Measurements from ENCODE around the gene MEX3C.

Gene MEX3C

DNA sequence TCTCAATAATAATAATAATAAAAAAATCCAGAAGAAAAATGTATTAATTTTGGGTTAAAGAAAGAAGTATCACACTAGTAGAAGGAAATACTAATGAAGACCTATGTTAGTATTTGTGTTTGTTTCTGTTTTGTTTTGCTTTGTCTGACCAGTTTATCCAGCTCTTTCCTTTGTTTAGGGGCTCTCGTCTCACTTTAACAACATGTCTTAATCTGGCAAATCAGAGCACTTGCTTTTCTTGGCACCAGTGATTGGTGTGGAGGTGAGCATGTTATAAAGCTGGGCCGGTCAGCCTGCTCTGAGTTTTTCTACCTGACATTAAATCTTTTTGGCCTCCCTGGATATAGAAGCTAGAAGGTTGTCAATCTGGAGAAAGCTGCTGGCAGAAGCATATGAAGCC, 15.1 kb upstream of the MEX3C start:
- no peak overlapping the region for H3K4me3 ChIP-seq (ENCODE audit: extremely low read depth, insufficient read depth, low read length, poor library complexity, severe bottlenecking)
- no peaks in the 10 kb centered on the region for H3K36me3 ChIP-seq (ENCODE audit: control insufficient read depth, insufficient read depth, low read length)
- H3K27ac ChIP-seq (ENCODE audit: low read depth, low read length, severe bottlenecking): no peak overlapping the region
- H3K4me1 ChIP-seq (ENCODE audit: control insufficient read depth, insufficient read depth, low read length, poor library complexity, severe bottlenecking): no peaks in the 10 kb centered on the region
- 66% methylated on average over 2 of the region's 2 CpGs; no CpG with 5 or more reads in 1 of the 2 experiments for WGBS, 2 experiments (ENCODE audit: insufficient coverage in 2 of 2)
- no peaks in the 10 kb centered on the region for H3K9me3 ChIP-seq (ENCODE audit: control insufficient read depth, low read length)

GRCh38 chr18:51211552-51211951, 14.1 kb upstream of the MEX3C start:
- WGBS, 2 experiments (ENCODE audit: insufficient coverage in 2 of 2): 71 to 100% methylated on average over 1 of the region's 4 CpGs
- Histone ChIP-seq H3K4me3 (ENCODE audit: extremely low read depth, insufficient read depth, low read length, poor library complexity, severe bottlenecking) (no peak overlapping the region), H3K4me1 (ENCODE audit: control insufficient read depth, insufficient read depth, low read length, poor library complexity, severe bottlenecking) (no peaks in the 10 kb centered on the region), H3K9me3 (ENCODE audit: control insufficient read depth, low read length) (no peaks in the 10 kb centered on the region), H3K36me3 (ENCODE audit: control insufficient read depth, insufficient read depth, low read length) (no peaks in the 10 kb centered on the region), H3K27ac (ENCODE audit: low read depth, low read length, severe bottlenecking) (no peak overlapping the region)

DNA sequence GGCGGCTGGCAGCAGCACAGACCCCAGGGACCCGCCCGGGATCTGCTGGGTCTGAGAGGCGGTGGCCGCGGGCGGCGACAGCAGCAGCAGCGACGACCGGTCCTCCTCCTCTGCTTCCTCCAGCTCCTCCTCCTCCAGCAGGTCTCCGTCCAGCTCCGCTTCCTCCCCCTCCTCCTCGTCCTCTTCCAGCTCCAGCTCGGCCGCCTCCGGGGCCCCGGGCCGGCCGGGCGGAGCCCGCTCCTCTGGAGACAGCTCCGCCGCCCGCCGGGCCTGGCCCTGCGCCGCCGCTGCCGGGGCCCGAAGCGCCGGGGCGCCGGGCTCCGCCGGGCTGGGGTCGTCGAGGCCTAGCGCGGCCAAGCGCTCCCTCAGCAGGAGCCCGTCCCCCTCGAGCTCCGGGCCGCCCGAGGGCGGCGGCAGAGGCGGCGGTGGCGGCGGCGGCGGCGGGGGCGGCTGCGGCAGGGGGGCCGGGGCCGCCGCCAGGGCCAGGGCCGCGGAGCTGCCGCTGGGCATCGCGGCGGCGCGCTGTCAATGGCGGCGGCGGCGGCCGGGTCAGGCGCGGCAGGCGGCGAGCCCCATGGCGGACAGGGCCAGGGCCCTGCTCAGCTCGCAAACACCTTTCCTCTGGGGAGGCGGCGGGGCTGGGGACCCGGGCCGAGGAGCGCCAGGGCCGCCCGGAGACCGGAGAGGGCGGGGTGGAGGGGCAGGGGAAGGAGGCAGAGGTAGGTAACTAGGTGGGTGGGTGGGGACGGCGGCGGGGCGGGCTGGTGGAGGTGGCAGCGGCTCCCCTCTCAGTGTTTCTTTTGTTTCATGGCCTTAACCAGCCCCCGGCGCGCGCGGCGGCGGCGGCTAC, 445 bp downstream of the MEX3C start:
- WGBS, 2 experiments (ENCODE audit: insufficient coverage in 2 of 2): 0% methylated on average over 42 to 54 of the region's 102 CpGs
- no peaks in the 10 kb centered on the region for H3K9me3 ChIP-seq (ENCODE audit: control insufficient read depth, low read length)
- H3K36me3 ChIP-seq (ENCODE audit: control insufficient read depth, insufficient read depth, low read length): peaks cover 6% of the 10 kb centered on the region
- H3K4me1 ChIP-seq (ENCODE audit: control insufficient read depth, insufficient read depth, low read length, poor library complexity, severe bottlenecking): no peaks in the 10 kb centered on the region
- peak overlapping the region; percentile 97 for H3K4me3 ChIP-seq (ENCODE audit: extremely low read depth, insufficient read depth, low read length, poor library complexity, severe bottlenecking)
- peak overlapping the region; percentile 97 for H3K27ac ChIP-seq (ENCODE audit: low read depth, low read length, severe bottlenecking)

GRCh38 chr18:51196118-51196810, 1.2 kb downstream of the MEX3C start:
- no peaks in the 10 kb centered on the region for H3K4me1 ChIP-seq (ENCODE audit: control insufficient read depth, insufficient read depth, low read length, poor library complexity, severe bottlenecking)
- peak overlapping the region; percentile 71 for H3K27ac ChIP-seq (ENCODE audit: low read depth, low read length, severe bottlenecking)

DNA sequence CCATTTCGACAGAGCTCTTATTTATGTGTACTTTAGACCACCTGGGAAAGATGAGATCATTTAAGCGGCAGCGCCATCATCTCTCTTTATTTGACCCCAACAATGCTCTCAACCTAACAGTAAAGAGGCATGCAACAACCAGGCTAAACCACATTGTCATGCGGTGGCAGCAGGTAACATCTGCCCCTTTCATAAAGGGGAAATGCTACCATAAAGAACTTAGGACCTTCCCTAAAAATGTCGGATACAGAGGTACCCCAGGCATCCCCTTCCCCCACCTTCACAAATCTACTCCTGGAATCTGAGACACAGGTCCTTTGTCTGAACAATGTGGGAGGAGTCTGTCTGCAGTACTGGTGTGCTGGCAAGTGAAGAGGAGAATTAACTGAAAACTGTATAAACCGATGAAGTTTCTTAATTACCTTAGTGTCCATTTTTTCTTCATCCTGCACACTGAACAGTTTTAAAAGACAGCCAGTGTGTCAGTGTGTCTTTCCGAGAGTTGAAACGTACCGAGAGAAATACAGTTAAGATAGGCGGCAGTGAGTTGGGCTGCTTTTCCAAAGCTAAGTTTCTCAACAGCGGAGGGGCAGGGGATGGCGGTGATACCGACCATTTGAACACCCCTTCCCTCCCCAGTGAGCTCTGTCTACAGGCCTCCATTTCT, 1.9 kb downstream of the MEX3C start:
- H3K4me3 ChIP-seq (ENCODE audit: extremely low read depth, insufficient read depth, low read length, poor library complexity, severe bottlenecking): peak overlapping the region; percentile 97
- peak overlapping the region; percentile 71 for H3K27ac ChIP-seq (ENCODE audit: low read depth, low read length, severe bottlenecking)
- peaks cover 13% of the 10 kb centered on the region for H3K36me3 ChIP-seq (ENCODE audit: control insufficient read depth, insufficient read depth, low read length)
- H3K4me1 ChIP-seq (ENCODE audit: control insufficient read depth, insufficient read depth, low read length, poor library complexity, severe bottlenecking): no peaks in the 10 kb centered on the region
- H3K9me3 ChIP-seq (ENCODE audit: control insufficient read depth, low read length): no peaks in the 10 kb centered on the region
- 0 to 1% methylated on average over 5 to 9 of the region's 13 CpGs for WGBS, 2 experiments (ENCODE audit: insufficient coverage in 2 of 2)

More at GRCh38 chr18:51196118-51196810, 1.2 kb downstream of the MEX3C start:
- Histone ChIP-seq H3K36me3 (ENCODE audit: control insufficient read depth, insufficient read depth, low read length) (peaks cover 11% of the 10 kb centered on the region), H3K9me3 (ENCODE audit: control insufficient read depth, low read length) (no peaks in the 10 kb centered on the region), H3K4me3 (ENCODE audit: extremely low read depth, insufficient read depth, low read length, poor library complexity, severe bottlenecking) (peak overlapping the region; percentile 97)
- 0% methylated on average over 54 to 64 of the region's 67 CpGs for WGBS, 2 experiments (ENCODE audit: insufficient coverage in 2 of 2)

GRCh38 chr18:51195086-51195450, 2.4 kb downstream of the MEX3C start:
- 0% methylated on average over 2 of the region's 3 CpGs for WGBS, 2 experiments (ENCODE audit: insufficient coverage in 2 of 2)
- Histone ChIP-seq H3K27ac (ENCODE audit: low read depth, low read length, severe bottlenecking) (peak overlapping the region; percentile 71), H3K9me3 (ENCODE audit: control insufficient read depth, low read length) (no peaks in the 10 kb centered on the region), H3K4me1 (ENCODE audit: control insufficient read depth, insufficient read depth, low read length, poor library complexity, severe bottlenecking) (no peaks in the 10 kb centered on the region), H3K36me3 (ENCODE audit: control insufficient read depth, insufficient read depth, low read length) (peaks cover 18% of the 10 kb centered on the region), H3K4me3 (ENCODE audit: extremely low read depth, insufficient read depth, low read length, poor library complexity, severe bottlenecking) (peak overlapping the region; percentile 97)

DNA sequence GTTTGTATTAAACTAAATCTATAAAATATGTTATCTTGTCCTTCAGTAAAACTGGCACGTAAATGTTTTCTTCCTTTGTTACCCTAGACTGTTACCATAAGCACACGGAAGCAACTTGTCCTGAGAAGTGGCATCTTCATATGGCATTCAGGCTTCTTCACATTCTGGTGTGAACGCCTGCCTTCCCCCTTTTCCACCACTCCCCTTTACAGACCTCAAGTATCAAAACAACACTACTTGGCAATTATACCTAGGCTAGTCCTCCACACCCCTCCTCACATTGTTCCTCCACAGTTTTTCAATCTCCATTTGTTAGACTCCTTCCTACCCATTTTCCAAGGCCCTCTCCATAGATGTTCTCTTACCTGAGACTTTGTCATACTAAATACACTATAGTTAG, 2.9 kb downstream of the MEX3C start:
- H3K4me3 ChIP-seq (ENCODE audit: extremely low read depth, insufficient read depth, low read length, poor library complexity, severe bottlenecking): peak overlapping the region; percentile 97
- H3K4me1 ChIP-seq (ENCODE audit: control insufficient read depth, insufficient read depth, low read length, poor library complexity, severe bottlenecking): no peaks in the 10 kb centered on the region
- peak overlapping the region; percentile 71 for H3K27ac ChIP-seq (ENCODE audit: low read depth, low read length, severe bottlenecking)
- H3K36me3 ChIP-seq (ENCODE audit: control insufficient read depth, insufficient read depth, low read length): peaks cover 20% of the 10 kb centered on the region
- 31 to 33% methylated on average over 3 of the region's 3 CpGs for WGBS, 2 experiments (ENCODE audit: insufficient coverage in 2 of 2)
- H3K9me3 ChIP-seq (ENCODE audit: control insufficient read depth, low read length): no peaks in the 10 kb centered on the region

DNA sequence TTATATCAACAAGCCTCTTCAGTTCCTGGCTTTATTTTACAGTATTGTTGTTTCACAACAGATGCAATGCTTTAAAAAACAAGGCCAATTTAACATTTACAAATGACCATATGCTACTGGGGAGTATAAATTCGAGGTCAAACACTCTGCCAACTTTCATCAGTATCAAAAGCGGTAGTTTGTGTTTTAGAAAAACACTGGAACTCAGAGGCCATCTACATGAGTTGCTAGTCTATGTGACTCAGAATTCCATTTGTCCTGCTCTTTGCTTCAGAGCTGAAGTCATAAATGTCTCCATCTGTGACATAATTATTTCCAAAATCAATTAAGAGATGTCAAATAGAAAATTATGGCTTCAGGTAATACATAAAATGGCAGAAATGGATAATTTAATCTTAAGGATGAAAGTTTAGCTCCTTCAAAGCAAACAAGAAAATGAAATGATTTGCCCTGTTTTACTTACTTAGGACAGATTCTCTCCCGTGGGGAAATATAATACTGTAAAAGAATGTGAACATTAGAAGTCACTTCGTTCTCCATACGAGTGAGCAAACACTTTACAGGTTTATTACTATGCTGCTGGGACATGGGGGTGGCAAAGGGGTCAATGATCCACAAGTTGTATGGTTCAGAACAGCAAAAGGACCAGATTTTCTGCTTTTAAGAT, 3.7 kb downstream of the MEX3C start:
- H3K27ac ChIP-seq (ENCODE audit: low read depth, low read length, severe bottlenecking): no peak overlapping the region

DNA sequence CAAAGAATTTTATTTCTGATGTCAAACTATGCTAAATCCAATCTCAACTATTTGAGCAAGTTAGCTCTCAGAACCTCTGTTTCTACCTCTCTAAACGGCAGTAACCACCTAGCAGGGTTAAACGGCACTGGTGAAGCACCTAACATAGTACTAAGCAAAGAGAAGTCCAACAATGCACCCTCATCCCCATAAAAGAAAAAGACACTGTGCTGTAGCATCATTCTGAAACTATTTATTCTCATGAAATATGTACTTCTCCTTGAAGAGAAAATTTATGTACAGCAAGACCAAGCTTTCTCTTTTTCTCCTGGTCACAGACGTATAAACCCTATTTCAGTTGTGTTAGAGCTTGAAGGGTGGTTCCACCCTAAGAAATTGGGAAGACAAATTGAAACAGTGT, 4.8 kb downstream of the MEX3C start:
- WGBS, 2 experiments (ENCODE audit: insufficient coverage in 2 of 2): 67 to 71% methylated on average over 1 of the region's 3 CpGs
- H3K9me3 ChIP-seq (ENCODE audit: control insufficient read depth, low read length): no peaks in the 10 kb centered on the region
- no peak overlapping the region for H3K27ac ChIP-seq (ENCODE audit: low read depth, low read length, severe bottlenecking)
- peaks cover 25% of the 10 kb centered on the region for H3K36me3 ChIP-seq (ENCODE audit: control insufficient read depth, insufficient read depth, low read length)
- no peaks in the 10 kb centered on the region for H3K4me1 ChIP-seq (ENCODE audit: control insufficient read depth, insufficient read depth, low read length, poor library complexity, severe bottlenecking)
- H3K4me3 ChIP-seq (ENCODE audit: extremely low read depth, insufficient read depth, low read length, poor library complexity, severe bottlenecking): no peak overlapping the region

More for the DNA sequence above, 3.7 kb downstream of the MEX3C start:
- 58 to 100% methylated on average over 2 to 4 of the region's 5 CpGs for WGBS, 2 experiments (ENCODE audit: insufficient coverage in 2 of 2)
- peaks cover 20% of the 10 kb centered on the region for H3K36me3 ChIP-seq (ENCODE audit: control insufficient read depth, insufficient read depth, low read length)
- no peaks in the 10 kb centered on the region for H3K9me3 ChIP-seq (ENCODE audit: control insufficient read depth, low read length)
- peak overlapping the region; percentile 97 for H3K4me3 ChIP-seq (ENCODE audit: extremely low read depth, insufficient read depth, low read length, poor library complexity, severe bottlenecking)
- no peaks in the 10 kb centered on the region for H3K4me1 ChIP-seq (ENCODE audit: control insufficient read depth, insufficient read depth, low read length, poor library complexity, severe bottlenecking)

DNA sequence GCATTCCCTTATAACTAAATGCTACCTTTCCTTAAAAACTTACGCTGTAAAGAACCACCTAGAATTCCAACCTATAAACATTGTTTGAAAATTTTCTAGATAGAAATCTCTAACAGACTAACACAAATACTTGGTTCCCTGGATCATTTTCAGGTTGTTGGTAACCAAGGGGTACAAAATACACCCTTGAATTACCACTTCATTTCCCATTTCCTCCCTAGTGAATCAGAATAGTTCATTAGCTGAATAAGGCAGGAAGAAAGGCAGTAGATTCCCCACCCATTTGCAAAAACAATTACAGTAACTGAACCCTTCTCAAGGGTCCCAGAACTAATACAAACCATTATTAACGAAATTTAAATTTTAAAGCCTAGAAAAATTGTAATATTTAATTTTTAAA, 5.5 kb downstream of the MEX3C start:
- H3K27ac ChIP-seq (ENCODE audit: low read depth, low read length, severe bottlenecking): no peak overlapping the region
- WGBS, 2 experiments (ENCODE audit: insufficient coverage in 2 of 2): 100% methylated on average over 1 of the region's 2 CpGs; no CpG with 5 or more reads in 1 of the 2 experiments

More for the DNA sequence above, 5.5 kb downstream of the MEX3C start:
- Histone ChIP-seq H3K4me3 (ENCODE audit: extremely low read depth, insufficient read depth, low read length, poor library complexity, severe bottlenecking) (no peak overlapping the region), H3K36me3 (ENCODE audit: control insufficient read depth, insufficient read depth, low read length) (peaks cover 30% of the 10 kb centered on the region), H3K4me1 (ENCODE audit: control insufficient read depth, insufficient read depth, low read length, poor library complexity, severe bottlenecking) (no peaks in the 10 kb centered on the region), H3K9me3 (ENCODE audit: control insufficient read depth, low read length) (no peaks in the 10 kb centered on the region)
